ENCODE measurements around the gene MAP3K3.
A peak's percentile ranks its signal among the peaks of the same experiment; 100 is the strongest.

The MAP3K3 gene

DNA sequence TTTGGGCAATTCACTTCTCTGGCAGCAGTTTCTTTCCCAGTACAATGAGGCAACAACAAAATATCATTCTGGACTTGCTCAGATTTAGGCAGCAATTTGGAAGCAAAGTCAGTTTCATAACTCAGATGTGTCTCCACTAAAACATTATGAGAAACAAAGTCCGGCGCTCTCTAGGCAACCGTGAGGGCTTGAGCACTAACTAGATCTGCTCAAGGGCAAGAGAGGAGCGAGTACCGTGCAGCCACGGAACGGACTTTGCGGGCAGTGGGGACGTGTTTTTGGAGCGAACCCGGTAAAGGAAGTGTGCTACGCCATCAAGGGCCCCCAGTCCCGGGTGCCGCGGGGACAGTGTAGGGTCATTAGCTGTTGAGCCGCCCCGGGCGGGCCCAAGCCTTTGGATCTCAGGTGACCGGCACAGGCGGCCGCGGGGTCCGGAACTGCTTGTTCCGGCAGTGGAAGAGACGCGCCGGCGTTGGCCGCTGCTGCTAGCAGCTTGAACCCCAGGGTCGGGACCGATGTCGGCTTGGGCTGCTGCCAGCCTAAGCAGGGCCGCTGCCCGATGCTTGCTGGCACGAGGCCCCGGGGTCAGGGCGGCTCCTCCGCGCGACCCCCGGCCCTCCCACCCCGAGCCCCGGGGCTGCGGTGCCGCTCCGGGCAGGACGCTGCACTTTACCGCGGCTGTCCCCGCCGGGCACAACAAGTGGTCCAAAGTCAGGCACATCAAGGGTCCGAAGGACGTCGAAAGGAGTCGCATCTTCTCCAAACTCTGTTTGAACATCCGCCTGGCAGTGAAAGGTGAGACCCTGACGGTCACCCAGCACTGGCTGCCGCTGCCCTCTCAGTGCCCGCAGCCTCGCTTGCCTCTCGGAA is 21.4 kb upstream of the MAP3K3 start, which contains the start of gene TACO1:
Gene TACO1, plus strand, starts transcription at position 327 of the 870 bp plus-strand sequence. Its CDS starts 189 bp downstream, at position 516.
- TF ChIP-seq, protein P1, sequence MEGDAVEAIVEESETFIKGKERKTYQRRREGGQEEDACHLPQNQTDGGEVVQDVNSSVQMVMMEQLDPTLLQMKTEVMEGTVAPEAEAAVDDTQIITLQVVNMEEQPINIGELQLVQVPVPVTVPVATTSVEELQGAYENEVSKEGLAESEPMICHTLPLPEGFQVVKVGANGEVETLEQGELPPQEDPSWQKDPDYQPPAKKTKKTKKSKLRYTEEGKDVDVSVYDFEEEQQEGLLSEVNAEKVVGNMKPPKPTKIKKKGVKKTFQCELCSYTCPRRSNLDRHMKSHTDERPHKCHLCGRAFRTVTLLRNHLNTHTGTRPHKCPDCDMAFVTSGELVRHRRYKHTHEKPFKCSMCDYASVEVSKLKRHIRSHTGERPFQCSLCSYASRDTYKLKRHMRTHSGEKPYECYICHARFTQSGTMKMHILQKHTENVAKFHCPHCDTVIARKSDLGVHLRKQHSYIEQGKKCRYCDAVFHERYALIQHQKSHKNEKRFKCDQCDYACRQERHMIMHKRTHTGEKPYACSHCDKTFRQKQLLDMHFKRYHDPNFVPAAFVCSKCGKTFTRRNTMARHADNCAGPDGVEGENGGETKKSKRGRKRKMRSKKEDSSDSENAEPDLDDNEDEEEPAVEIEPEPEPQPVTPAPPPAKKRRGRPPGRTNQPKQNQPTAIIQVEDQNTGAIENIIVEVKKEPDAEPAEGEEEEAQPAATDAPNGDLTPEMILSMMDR (conservative IDR thresholded peaks at IDR 0.05; ENCODE audit: low read depth, low read length), result no peak
- peak within 1 kb of the TSS; percentile 84 for H3K4me3 ChIP-seq (ENCODE audit: low read length)
- DNase-seq (ENCODE audit: low read depth), result peak; percentile 60

DNA sequence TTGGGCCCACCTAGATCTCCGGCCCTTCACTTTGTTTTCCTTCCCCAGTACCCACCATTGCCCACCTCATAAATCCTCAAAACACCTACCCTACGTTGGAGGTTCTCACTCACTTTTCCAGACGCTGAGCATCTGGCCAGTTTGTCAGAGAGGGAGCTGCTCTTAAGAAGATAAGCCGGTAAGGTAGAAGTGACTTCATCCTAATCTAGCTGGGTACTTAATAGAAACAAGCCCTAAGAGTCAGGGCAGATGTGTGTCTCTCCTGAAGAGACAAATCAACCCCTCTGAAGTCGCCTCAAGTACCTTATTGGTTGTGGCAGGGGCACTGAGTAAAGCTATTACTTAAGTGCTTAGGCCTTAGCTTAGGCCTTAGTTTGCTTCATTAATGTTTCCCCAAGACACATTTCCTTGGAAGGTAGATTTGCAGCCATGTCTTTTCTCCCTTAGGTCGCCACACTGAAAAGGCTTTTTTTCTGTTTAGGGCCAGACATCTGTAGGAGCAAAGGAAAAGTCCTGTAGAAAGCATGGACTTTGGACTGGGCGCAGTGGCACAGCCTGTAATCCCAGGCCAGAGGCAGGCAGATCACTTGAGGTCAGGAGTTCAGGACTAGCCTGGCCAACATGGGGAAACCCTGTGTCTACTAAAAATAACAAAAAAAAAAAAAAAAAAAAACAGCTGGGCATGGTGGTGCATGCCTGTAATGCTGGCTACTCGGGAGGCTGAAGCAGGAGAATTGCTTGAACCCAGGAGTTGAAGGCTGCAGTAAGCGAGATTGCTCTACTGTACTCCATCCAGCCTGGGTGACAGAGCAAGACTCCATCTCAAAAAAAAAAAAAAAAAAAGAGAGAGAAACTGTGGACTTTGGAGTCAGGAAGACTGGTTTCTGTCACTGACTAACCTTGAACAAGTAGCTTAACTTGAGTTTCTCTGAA is 20.5 kb upstream of the MAP3K3 start:
- TF ChIP-seq, protein P1 (conservative IDR thresholded peaks at IDR 0.05; ENCODE audit: low read depth, low read length), result no peak
- H3K4me3 ChIP-seq (ENCODE audit: low read length), result peak overlapping the region; percentile 84
- DNase-seq (ENCODE audit: low read depth), result no peak

GRCh38 chr17:63609816-63610573 is 12.2 kb upstream of the MAP3K3 start:
- no peak for DNase-seq (ENCODE audit: low read depth)
- no peak overlapping the region for H3K4me3 ChIP-seq (ENCODE audit: low read length)
- TF ChIP-seq, protein P1 (conservative IDR thresholded peaks at IDR 0.05; ENCODE audit: low read depth, low read length), result no peak

GRCh38 chr17:63610854-63611253 is 11.4 kb upstream of the MAP3K3 start:
- H3K4me3 ChIP-seq (ENCODE audit: low read length), result no peak overlapping the region
- TF ChIP-seq, protein P1 (conservative IDR thresholded peaks at IDR 0.05; ENCODE audit: low read depth, low read length), result no peak
- DNase-seq (ENCODE audit: low read depth), result no peak

GRCh38 chr17:63611354-63611753 is 10.9 kb upstream of the MAP3K3 start:
- DNase-seq (ENCODE audit: low read depth), result no peak
- no peak overlapping the region for H3K4me3 ChIP-seq (ENCODE audit: low read length)
- TF ChIP-seq, protein P1 (conservative IDR thresholded peaks at IDR 0.05; ENCODE audit: low read depth, low read length), result no peak

DNA sequence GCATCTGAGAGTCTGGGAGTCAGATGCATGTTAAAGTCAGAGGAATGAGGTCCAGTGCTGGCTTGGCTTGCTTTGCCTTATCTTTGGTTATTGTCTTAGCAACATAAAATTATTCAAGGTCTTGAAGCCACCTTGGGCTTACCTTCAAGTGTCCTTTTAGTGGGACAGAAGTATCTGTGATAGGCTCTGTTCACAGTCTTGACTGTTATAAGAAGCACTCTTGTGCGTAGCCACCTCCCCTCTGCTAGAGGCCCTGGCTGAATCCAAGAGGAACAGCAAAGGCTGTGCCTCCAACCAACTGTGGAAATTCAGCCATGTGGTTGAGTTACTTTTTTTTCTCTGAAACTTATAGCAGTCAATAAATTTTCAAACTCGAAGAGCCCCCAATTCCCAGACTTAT is 8.6 kb upstream of the MAP3K3 start:
- TF ChIP-seq, protein P1 (conservative IDR thresholded peaks at IDR 0.05; ENCODE audit: low read depth, low read length), result no peak
- no peak for DNase-seq (ENCODE audit: low read depth)
- no peak overlapping the region for H3K4me3 ChIP-seq (ENCODE audit: low read length)

Data from retinal pigment epithelial cell (primary cell).